GM20431 (cell line): ENCODE measurements around the gene NDUFS1.
"Not testable (repeated sequence)": the region's sequence is repeated elsewhere in the genome, so short reads cannot be mapped to it uniquely, and the experiment has no call there.

ENCODE experiments used
- in situ Hi-C: fragments of 300-500 bp; cut with MseI, MboI; formaldehyde crosslinking; loops from one replicate; pipeline ENCODE4 v1.15.0; 2020; ENCODE audit warnings: low sequenced_read_pairs; ENCODE audit not compliant: unreplicated experiment

NDUFS1 gene

DNA sequence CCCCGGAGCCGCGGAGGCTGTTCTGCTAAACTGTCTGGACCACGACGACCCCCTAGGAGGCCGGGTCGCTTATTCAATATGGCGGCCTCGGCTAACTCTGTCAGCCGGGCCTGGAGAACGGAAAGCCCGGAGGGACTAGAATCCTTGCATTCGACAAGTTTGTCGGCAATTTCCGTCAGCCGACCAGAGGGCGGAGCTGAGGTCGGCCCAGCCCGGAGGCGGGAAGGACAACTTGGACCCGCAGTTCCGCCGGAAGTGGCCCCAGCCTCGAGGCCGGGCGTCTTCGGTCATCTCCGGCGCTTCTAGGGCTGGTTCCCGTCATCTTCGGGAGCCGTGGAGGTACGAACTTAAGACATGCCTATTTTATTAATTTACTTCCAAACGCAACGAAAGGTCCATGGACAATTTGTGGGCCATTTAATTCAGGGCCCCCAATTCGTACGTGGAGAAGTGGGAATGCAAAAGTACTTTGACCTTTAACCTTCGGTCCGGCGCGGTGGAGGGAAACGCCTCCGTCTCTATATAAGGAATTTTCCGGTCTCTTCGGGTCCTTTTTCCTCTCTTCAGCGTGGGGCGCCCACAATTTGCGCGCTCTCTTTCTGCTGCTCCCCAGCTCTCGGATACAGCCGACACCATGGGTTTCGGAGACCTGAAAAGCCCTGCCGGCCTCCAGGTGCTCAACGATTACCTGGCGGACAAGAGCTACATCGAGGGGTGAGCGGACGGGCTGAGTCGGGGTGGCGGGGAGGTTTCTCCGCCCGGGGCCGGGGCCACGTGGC lies at the start of gene NDUFS1, which contains the start of gene EEF1B2:
Gene NDUFS1, minus strand, starts transcription at position 99 of the 779 bp plus-strand sequence. CDS start 5,766 bp downstream, outside the sequence.
Gene EEF1B2, plus strand, starts transcription at position 550 of the 779 bp plus-strand sequence. Its CDS starts 85 bp downstream, at position 635.
- in situ Hi-C loops, result no loop called here

DNA sequence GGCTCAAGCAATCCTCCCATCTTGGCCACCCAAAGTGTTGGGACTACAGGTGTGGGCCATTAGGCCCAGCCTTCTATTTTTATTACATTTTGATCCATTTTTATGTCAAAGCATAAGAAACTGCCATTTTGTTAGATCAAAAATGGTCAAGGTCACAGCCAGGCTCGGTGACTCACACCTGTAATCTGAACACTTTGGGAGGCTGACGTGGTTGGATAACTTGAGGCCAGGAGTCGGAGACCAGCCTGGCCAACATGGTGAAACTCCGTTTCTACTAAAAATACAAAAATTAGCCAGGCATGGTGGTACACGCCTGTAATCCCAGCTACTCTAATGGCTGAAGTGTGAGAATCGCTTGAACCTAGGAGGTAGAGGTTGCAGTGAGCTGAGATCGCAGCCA lies 49.7 kb upstream of the NDUFS1 start:
- in situ Hi-C loops, result no loop called here

DNA sequence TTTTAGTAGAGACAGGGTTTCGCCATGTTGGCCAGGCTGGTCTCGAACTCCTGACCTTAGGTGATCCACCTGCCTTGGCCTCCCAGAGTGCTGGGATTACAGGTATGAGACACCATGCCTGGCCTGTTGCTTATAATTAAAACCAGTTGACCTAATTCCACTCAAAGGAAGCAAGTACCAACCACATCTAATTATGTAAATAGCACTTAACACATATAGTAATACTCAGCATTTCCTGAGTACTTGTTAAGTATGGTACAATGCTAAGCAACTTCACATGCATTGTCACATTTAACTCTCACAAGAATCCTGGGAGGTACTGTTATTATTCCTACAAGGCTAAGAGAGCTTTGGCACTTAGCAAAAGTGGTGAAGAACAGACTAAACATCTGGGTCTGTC lies 48.1 kb upstream of the NDUFS1 start:
- in situ Hi-C loops, result not testable (repeated sequence)

DNA sequence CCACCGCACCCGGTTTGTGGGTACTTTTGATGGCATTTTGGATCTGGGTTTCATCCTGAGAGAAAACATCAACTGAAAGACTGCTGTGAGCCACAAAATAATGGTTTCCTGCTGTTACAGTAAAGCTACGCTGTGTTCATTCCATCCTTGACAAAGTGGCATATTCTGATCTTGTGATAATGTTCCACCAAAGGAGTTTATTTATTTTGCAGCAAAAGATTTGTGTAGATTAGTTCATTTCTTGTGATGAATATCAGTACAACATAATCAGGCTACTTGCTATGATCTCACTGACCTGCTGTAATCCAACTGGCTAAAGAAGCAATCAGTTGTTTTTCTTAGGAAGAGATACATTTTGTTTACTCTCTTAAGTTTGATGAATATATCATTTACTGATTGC lies 45.5 kb upstream of the NDUFS1 start:
- in situ Hi-C loops, result no loop called here

DNA sequence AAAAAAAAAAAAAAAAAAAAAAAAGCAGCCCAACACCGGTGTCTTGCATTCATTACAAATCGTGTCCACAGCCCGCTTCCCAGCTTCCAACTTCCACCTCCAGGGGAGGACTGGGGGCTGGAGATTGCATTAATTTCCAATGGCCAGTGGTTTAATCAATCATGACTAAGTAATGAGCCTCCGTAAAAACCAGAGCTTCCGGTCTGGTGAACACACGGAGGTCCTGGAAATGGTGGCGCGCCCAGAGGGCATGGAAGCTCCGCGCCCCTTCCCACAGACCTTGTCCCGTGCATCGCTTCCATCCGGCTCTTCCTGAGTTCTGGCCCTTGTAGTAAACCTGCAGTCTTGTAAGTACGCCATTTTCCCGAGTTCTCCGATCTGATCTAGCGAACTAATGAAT lies 44.1 kb upstream of the NDUFS1 start:
- in situ Hi-C loops, result no loop called here

GRCh38 chr2:206202446-206202845 lies 43.2 kb upstream of the NDUFS1 start:
- in situ Hi-C loops, result no loop called here

DNA sequence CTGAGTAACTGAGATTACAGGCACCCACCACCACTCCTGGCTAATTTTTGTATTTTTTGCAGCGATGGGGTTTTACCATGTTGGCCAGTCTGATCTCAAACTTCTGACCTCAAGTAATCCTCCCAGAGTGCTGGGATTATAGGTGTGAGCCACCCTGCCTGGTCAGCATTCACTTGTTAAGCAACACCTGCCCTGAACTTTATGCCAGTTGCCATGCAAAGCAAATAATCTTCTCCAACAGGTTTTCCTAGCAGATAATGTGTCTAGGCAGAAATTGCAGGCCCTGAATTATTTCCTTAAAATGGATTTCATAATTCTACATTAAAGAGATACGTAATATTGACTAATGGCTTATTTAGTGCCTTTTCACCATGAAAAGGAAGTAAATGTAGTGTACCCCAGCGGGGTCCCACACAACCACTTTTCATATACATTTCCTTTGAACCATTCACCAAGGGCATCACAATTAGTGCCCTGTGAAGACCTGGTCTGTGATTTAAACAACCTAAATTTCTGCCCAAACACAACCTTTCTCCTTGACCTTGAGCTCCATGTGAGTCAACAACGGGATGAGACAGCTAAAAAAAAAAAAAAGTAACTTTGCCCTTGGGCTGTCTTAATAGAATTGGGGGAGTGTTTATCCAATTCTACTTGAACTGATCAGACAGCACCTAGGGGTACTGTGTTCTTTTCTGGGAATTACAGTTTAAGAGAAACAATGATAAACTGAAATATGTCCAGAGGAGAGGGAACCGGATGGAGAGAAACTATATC lies 42.0 kb upstream of the NDUFS1 start:
- in situ Hi-C loops, result no loop called here

DNA sequence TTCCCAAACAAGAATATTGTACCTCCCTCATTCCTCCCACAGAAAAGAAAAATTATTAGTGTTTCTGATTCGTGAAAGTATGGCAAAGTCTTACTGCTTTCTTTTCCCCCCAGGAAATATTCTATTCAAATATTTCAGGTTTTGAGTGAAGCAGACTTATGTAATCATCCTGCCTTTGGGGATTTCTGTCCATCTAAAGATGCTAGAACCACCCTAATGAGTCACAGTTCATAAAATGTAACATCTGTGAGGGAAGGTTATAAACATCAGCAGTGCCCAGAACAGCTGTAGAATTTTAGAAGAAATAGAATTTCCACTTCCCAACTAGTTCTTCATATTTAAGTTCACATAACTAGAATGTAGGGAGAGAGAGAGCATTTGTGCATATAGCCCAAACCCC lies 39.4 kb upstream of the NDUFS1 start:
- in situ Hi-C loops, result no loop called here

DNA sequence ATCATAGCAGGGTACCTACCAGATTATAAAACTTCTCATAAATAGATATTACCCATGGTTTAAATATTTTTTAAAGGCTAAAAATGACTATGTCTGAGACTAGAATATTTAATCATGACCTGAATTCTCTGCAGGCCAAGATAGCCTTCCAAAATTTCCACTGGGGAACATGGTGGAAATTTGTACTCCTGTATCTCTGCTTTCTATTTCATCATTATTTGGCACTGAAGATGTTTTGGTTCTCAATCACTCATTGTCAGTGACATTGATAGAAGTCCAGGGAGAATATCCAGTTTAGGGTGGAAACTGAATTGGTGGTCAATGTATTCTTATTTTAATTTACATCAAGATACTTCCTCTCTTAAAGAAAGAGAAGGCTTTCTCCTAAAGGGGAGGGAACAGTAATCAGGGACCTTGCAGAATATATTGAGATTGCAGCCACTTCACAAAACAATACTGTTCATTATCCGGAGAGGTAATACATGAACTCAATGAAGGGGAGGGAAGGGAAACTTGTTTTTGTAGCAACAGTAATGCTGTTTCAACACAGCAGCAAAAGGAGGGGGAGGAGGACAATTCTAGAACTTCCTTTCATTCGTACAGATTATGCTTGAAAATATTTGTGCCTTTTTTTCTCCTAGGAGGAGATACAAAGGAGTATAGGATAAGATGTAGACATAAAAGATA lies 34.6 kb upstream of the NDUFS1 start:
- in situ Hi-C loops, result no loop called here

DNA sequence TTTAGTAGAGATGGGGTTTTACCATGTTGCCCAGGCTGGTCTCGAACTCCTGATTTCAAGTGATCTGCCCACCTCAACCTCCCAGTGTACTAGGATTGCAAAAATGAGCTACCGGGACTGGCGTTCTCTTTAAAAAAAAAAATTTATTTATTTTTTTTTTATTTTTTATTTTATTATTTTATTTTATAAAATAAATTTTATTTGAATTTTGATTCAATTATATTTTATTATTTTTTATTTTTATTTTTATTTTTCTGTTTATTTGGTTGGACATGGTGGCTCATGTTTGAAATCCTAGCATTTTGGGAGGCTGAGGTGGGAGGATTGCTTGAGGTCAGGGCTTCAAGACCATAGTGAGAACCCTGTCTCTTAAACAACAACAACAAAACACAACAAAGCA lies 32.9 kb upstream of the NDUFS1 start:
- in situ Hi-C loops, result no loop called here

DNA sequence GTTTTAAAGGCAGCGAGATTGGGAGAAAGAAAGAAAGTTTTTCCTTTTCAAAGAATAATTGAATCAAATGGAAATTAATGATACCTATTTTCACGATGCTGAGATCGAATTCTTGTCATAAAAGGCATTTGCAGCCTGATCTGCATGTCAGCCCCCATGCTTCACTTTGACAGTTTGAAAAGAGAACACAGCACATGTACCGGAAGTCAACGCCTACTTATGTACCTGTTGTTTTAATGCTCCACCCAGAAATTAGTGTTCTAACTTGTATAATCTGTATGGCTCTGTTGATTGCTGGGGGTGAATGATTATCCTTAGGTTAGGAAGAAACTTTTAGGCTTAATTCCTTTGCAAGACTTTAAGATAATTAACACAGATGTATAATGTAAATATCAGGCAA lies 31.4 kb upstream of the NDUFS1 start:
- in situ Hi-C loops, result no loop called here

- in situ Hi-C loops, result no loop called here
These were observed 30.9 kb upstream of the NDUFS1 start for GRCh38 chr2:206190111-206190510.

DNA sequence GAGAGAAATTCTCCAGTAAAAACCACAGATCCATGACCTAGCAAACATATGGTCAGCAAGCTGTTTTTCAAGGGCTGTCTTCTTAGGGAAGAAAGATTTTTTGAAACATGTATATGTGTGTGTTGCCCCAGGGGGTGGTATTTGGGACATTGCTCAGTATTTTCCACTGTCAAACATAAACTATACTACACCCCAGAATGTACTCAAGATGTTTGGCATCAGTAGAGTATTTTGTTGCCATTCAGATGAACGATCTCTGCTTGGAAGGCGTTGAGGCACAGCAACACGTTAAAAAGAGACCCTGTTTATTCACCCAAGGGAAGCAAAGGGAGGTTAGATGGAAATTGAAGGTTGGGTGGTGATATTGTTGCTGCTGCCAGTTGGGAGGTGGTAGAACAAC lies 30.4 kb upstream of the NDUFS1 start:
- in situ Hi-C loops, result no loop called here

DNA sequence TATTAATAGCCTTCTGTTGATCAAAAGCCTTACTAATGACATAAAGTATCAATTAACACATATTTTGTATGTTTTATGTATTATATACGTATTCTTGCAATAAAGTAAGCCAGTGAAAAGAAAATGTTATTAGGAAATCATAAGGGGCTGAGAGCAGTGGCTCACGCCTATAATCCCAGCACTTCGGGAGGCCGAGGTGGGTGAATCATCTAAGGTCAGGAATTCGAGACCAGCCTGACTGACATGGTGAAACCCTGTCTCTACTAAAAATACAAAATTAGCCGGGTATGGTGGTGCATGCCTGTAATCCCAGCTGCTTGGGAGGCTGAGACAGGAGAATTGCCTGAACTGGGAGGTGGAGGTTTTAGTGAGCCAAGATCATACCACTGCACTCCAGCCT lies 22.3 kb upstream of the NDUFS1 start:
- in situ Hi-C loops, result not testable (repeated sequence)

DNA sequence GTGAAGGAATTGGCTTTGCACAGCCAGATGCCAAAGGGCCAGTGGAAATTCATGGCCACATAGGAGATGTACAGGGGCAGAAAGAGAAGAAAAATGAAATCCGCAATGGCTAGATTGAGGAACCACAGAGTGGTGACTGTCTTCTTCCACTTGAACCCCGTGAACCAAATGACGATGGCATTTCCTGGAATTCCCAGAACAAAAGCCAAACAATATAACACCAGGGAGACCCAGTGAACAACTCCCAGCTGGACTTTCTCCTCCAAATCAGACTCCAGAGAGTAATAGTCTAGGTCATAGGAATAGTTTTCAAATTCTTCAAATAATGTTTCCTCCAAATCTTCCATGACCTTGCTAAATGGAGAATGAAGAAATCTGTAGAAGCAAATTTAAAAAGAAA lies 17.7 kb upstream of the NDUFS1 start:
- in situ Hi-C loops, result no loop called here

DNA sequence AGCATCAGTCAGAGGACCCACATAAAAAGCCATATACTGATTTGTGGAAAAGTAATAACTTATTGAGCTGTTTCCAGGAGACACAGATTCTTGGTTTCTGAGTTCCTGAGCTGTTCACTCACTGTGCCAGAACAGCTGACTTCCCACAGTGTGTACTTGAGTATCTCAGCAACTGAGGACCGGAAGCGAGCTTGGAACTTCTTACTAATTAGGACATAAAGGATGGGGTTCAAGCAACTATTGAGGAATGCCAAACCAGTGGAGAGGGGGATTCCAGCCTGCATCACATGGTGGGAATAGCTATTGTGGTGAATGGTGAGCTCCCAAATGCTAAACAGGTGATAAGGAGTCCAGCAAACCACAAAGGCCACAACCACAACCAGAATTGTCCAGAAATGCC lies 16.9 kb upstream of the NDUFS1 start:
- in situ Hi-C loops, result no loop called here

DNA sequence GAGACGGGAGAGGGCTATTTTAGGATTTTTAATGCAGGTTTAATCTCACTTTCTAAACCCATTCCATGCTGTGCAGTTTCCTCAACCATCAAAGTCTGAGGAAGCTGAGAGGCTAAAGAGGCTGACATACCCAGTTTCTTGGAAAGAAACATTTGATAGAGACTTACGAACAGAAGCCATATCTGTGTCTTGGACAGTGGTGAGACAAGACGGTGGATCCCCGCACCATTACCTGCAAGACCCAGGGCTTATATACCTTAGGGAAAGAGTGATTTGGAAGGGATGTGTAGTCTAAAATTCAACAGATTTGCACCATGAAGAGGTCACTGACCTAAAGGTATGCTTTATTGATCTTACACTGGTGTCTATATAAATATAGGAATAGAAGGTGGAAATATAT lies 13.9 kb upstream of the NDUFS1 start:
- in situ Hi-C loops, result no loop called here

DNA sequence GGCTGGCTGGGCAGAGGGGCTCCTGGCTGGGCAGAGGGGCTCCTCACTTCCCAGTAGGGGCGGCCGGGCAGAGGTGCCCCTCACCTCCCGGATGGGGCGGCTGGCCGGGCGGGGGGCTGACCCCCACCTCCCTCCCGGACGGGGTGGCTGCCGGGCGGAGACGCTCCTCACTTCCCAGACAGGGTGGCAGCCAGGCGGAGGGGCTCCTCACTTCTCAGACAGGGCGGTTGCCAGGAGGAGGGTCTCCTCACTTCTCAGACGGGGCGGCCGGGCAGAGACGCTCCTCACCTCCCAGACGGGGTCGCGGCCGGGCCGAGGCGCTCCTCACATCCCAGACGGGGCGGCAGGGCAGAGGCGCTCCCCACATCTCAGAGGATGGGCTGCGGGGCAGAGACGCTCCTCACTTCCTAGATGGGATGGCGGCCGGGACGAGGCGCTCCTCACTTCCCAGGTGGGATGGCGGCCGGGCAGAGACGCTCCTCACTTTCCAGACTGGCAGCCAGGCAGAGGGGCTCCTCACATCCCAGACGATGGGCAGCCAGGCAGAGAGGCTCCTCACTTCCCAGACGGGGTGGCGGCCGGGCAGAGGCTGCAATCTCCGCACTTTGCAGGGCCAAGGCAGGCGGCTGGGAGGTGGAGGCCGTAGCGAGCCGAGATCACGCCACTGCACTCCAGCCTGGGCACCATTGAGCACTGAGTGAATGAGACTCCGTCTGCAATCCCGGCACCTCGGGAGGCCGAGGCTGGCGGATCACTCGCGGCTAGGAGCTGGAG lies 12.6 kb upstream of the NDUFS1 start:
- in situ Hi-C loops, result not testable (repeated sequence)

GRCh38 chr2:206168230-206168629 lies 9.0 kb upstream of the NDUFS1 start:
- in situ Hi-C loops, result not testable (repeated sequence)

DNA sequence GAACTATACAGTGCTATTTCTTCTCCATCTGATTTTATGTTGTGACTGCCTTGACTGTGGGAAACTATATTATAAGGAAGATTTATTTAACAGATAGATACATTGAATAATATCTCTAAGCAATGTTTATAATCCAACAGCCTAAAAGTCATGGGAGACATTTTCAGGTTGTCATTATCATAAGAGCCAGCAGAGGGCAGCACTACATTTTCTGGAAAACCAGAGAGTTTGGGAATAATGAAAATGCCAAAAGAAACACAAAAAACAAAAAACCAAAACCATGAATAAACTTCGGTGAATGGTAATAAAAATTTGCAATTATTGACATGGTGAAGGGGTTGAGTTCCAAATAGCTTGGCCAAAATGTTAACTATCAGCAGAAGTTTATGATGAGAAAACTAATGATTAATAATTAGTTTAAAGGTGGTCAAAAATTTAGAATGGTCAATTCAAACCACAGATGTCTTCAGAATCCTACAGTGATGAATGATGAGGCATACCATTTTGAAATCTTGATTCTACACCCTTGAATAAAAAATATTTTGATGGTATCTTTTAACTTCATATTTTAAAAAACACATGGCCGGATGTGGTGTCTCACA lies 5.1 kb upstream of the NDUFS1 start:
- in situ Hi-C loops, result no loop called here
